Suprapubic skin (tissue), 4 donors: ENCODE results near the gene TPSB2. TPM values are rescaled to one million over a fixed set of nuclear protein-coding genes. Genes with fewer than 3 reads are reported as not detected.

Source experiments
- DNase-seq, 2 donors: peaks; one replicate each; pipeline ENCODE4 v3.0.0-alpha.2; 2019; ENCODE audit warnings: low spot score in 2 of 2
- H3K27ac ChIP-seq: fragments of 200-600 bp; sonication (generic); one replicate; pipeline ENCODE4 v1.5.1; 2019
- H3K27me3 ChIP-seq: fragments of 200-600 bp; sonication (generic); one replicate; pipeline ENCODE4 v1.5.1; 2019
- H3K36me3 ChIP-seq: fragments of 200-600 bp; sonication (generic); one replicate; pipeline ENCODE4 v1.5.1; 2019
- H3K4me1 ChIP-seq: fragments of 200-600 bp; sonication (generic); one replicate; pipeline ENCODE4 v1.5.1; 2019
- H3K4me3 ChIP-seq: fragments of 200-600 bp; sonication (generic); one replicate; pipeline ENCODE4 v1.5.1; 2019; ENCODE audit warnings: mild to moderate bottlenecking
- H3K9me3 ChIP-seq: fragments of 200-600 bp; sonication (generic); one replicate; pipeline ENCODE4 v1.5.1; 2019
- EP300 ChIP-seq: sonication (generic); formaldehyde crosslinking; IDR thresholded peaks from one replicate; pipeline ENCODE4 v1.6.1; 2017; ENCODE audit warnings: antibody characterized with exemption
- POLR2A ChIP-seq, 2 donors: fragments of 450-650 bp; IDR thresholded peaks; one replicate each; pipeline ENCODE4 v1.6.1; 2017; ENCODE audit warnings: antibody characterized with exemption in 2 of 2, mild to moderate bottlenecking in 2 of 2, moderate library complexity in 2 of 2
- POLR2AphosphoS5 ChIP-seq, 3 donors: sonication (generic); formaldehyde crosslinking; IDR thresholded peaks; one replicate each; pipeline ENCODE4 v1.6.1; 2017; ENCODE audit warnings: antibody characterized with exemption in 3 of 3
- WGBS: methylation state at CpG from one replicate; pipeline ENCODE4 v1.1.5; 2018; 5-methylcytosine and 5-hydroxymethylcytosine counted together
- total RNA-seq, 4 donors: library from RNA; depleted of rRNA; stranded (reverse); fragments of >200 nt; gene quantifications; one replicate each; pipeline ENCODE4 v1.1.0, GENCODE V29; 2016
- TF ChIP-seq, protein P1 (sequence below), 2 donors: fragments of 200-600 bp in 1 of 2; fragments of 450-650 bp in 1 of 2; sonication (generic) in 1 of 2; IDR thresholded peaks; one replicate each; pipeline ENCODE4 v1.5.1; 2016 to 2019; ENCODE audit warnings: antibody characterized with exemption in 2 of 2, mild to moderate bottlenecking in 1 of 2, moderate library complexity in 1 of 2

The TPSB2 gene
- total RNA-seq, 4 donors from 2014 or later: 13.0 to 36.9 (median 22.5) TPM

DNA sequence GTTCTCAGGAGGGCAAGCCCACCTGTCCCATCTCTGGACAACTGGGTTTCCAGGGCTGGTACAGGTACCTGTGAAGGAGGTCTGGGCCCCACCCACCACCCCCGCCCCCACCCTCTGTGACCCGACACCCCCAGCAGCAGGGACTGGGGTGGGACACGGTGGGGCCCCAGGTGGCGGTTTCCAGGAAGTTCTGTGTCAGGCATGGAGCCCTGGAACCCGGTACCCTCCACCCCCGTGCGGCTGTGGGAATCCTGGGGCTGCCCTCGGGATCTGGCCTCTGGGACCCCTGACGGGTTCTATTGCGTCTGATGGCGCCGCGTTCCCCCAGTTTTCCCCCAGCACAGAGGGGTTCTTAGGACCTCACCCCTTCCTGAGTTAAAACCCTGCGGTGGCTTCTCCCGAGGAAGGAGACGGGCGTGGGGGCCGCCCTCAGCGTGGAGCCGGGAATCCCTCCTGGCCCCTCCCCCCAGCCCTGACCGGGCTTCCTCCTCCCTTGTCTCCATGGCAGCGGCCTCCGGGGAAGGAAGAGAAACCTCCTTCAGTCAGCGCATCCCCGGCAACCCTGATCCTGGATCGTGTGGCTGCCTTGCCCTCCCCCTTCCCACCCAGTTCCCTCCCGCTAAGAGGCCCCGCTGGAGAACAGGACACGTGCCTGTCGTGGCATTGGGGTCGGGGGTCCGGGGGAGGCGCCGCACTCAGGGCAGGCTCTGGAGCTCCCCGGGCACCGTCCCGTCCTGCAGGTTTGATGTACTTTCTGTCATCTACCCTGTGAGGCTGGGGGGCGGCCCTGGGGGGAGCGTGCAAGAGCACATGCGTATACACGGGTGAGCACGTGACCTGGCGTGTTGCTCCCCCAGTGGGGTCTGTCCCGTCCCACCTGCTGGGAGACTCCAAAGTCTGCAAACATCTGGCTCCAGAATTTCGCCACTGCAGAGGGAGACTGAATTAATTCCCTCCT is 46.8 kb downstream of the TPSB2 start:
- DNase-seq: no peak
- Histone ChIP-seq H3K4me1 (no peaks in the 10 kb centered on the region), H3K36me3 (no peaks in the 10 kb centered on the region), H3K9me3 (no peaks in the 10 kb centered on the region), H3K4me3 (no peak overlapping the region), H3K27me3 (peaks cover 56% of the 10 kb centered on the region), H3K27ac (no peak overlapping the region)
- TF ChIP-seq POLR2A (IDR thresholded peaks at IDR 0.05) (no peak), POLR2AphosphoS5 (IDR thresholded peaks at IDR 0.05) (no peak), EP300 (no peak)
- TF ChIP-seq, protein P1, sequence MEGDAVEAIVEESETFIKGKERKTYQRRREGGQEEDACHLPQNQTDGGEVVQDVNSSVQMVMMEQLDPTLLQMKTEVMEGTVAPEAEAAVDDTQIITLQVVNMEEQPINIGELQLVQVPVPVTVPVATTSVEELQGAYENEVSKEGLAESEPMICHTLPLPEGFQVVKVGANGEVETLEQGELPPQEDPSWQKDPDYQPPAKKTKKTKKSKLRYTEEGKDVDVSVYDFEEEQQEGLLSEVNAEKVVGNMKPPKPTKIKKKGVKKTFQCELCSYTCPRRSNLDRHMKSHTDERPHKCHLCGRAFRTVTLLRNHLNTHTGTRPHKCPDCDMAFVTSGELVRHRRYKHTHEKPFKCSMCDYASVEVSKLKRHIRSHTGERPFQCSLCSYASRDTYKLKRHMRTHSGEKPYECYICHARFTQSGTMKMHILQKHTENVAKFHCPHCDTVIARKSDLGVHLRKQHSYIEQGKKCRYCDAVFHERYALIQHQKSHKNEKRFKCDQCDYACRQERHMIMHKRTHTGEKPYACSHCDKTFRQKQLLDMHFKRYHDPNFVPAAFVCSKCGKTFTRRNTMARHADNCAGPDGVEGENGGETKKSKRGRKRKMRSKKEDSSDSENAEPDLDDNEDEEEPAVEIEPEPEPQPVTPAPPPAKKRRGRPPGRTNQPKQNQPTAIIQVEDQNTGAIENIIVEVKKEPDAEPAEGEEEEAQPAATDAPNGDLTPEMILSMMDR (IDR thresholded peaks at IDR 0.05): no peak
- WGBS: 40% methylated on average over 2 of the region's 45 CpGs

DNA sequence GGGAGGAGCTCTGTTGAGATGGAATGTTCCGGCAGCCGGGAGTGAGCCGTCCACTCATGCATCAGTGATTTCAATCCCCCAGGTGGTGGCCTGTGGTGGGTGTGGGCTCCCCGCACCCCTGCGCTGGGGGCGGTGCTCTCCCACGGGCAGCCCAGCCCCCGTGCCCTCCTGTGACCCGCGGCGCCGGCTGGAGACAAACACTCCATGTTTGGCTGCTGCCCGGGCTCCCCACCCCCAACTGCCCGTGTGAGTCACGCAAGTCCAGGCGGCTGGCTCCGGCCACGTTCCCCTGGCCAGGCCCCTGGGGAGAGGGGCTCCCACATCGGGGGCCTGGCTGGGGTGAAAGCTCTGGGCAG is 47.7 kb downstream of the TPSB2 start:
- no peaks in the 10 kb centered on the region for H3K4me1 ChIP-seq
- no peak overlapping the region for H3K4me3 ChIP-seq
- TF ChIP-seq, protein P1 (IDR thresholded peaks at IDR 0.05): no peak
- TF ChIP-seq POLR2AphosphoS5 (IDR thresholded peaks at IDR 0.05): no peak
- no peak for TF ChIP-seq EP300
- TF ChIP-seq POLR2A (IDR thresholded peaks at IDR 0.05): no peak
- peaks cover 55% of the 10 kb centered on the region for H3K27me3 ChIP-seq
- WGBS: 28% methylated on average over 10 of the region's 19 CpGs
- H3K9me3 ChIP-seq: no peaks in the 10 kb centered on the region
- H3K27ac ChIP-seq: no peak overlapping the region
- no peak for DNase-seq
- no peaks in the 10 kb centered on the region for H3K36me3 ChIP-seq

DNA sequence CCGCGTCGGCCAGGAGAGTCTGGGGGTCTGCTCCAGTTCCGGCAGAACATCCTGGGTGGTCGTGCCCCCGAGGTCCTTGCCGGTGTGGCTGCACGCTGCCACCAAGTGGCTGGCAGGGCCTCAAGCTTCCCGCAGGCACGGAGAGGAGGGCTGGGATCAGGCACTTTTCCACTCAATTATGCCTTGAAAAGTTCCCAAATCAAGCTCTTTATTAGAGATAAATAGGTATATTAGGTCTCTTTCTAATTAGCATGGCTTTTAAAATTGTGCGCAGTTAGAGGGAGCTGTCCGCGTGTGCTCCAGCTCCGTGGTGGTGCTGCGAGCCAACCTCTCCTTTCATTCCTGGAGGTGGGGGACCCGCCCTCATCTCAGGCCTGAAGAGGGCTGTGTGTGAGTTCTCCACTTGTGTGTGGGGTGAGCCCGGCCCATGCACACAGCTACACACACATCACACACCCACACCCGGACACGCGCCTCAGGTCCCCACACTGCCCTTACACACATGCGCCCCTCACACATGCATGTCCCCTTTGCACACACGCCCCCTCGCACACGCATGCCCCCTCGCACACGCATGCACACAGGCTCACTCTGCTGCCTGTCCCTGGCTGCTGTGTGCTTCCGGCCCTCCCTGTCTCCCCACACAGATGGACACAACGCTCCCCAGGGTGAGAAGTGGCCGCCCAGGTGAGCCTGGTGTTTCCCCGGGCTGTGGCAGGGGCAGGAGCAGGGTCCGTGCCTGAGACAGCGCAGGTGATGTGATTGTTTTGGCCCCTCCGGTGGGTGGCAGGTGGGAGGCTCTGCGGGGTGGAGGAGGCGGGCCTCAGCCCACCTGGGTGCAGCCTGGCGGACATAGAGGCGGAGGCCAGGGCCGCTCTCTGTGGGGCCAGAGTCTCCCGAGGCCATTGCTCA is 48.3 kb downstream of the TPSB2 start:
- Histone ChIP-seq H3K4me1 (no peaks in the 10 kb centered on the region), H3K27me3 (peaks cover 59% of the 10 kb centered on the region), H3K9me3 (no peaks in the 10 kb centered on the region), H3K36me3 (no peaks in the 10 kb centered on the region), H3K4me3 (no peak overlapping the region), H3K27ac (no peak overlapping the region)
- DNase-seq: no peak
- 67% methylated on average over 38 of the region's 39 CpGs for WGBS
- TF ChIP-seq POLR2A (IDR thresholded peaks at IDR 0.05) (no peak), EP300 (no peak), POLR2AphosphoS5 (IDR thresholded peaks at IDR 0.05) (no peak)
- TF ChIP-seq, protein P1 (IDR thresholded peaks at IDR 0.05): no peak

DNA sequence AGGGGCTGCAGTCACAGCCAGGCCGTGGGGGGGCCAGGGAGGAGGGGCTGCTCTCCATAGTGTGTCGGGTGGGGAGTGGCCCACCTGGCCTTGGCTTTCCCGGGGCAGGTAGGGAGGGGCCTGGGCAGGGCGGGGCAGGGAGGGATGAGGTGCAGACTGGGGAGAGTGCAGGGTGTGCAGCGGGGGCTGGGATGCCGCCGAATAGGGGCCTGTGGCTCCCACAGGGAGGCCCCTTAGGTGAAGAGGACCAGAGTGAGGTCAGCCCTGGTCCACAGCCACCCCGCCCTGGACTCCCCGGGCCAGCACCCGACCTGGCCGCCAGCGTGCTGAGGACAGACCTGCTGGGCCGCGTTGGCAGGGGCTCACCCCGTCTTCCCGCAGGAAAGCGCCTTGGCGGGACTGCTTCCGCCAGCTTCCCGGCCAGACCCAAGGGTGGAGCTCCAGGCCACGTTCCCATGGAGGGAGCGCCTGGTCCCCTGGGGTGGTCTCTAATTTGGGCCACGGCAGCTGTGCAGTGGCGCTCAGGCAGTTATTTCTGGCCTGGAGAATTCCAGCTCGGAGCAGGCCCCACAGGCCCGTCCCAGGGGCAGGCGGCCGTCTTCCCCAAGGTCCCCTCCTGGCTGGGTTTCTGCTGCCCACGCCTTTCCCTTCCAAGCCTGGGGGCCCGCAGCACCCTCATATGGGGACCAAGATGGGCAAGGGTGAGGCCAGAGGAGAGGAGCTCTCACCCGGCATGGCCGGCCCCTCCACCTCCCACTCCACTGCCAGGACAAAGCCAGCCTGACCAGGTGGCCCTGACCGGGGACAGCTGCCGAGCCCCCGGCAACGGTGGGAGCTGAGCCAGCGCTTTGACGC is 49.2 kb downstream of the TPSB2 start:
- TF ChIP-seq EP300 (no peak), POLR2AphosphoS5 (IDR thresholded peaks at IDR 0.05) (no peak), POLR2A (IDR thresholded peaks at IDR 0.05) (no peak)
- TF ChIP-seq, protein P1 (IDR thresholded peaks at IDR 0.05): no peak
- H3K27ac ChIP-seq: no peak overlapping the region
- DNase-seq: no peak
- no CpG with 5 or more reads among the region's 38 CpGs for WGBS
- no peaks in the 10 kb centered on the region for H3K4me1 ChIP-seq
- H3K36me3 ChIP-seq: no peaks in the 10 kb centered on the region
- H3K4me3 ChIP-seq: no peak overlapping the region
- H3K27me3 ChIP-seq: peaks cover 65% of the 10 kb centered on the region
- no peaks in the 10 kb centered on the region for H3K9me3 ChIP-seq

Other genes starting within 250 kb of the TPSB2 start
- 10 to 100 TPM in 1 of 4 donors, 1 to 10 TPM in 3; 4.0 to 12.2 (median 7.3) TPM for gene SOX8, start 248.4 kb downstream of the TPSB2 start, total RNA-seq
- 1 to 10 TPM in 1 of 4 donors, not detected in 3; 1.5 TPM for gene SSTR5, start 157.4 kb downstream of the TPSB2 start, total RNA-seq
- gene C1QTNF8, start 133.9 kb downstream of the TPSB2 start, total RNA-seq: not detected
- 100 to 1,000 TPM in 1 of 4 donors, 10 to 100 TPM in 3; 19.4 to 167 (median 38.4) TPM for gene CACNA1H, start 77.1 kb downstream of the TPSB2 start, total RNA-seq
- 1 to 10 TPM in 1 of 4 donors, not detected in 3; 1.6 TPM for gene TPSG1, start 4.9 kb downstream of the TPSB2 start, total RNA-seq
- 10 to 100 TPM in 3 of 4 donors, 1 to 10 TPM in 1; 6.0 to 36.8 (median 16.5) TPM for gene TPSAB1, start 10.5 kb upstream of the TPSB2 start, total RNA-seq
- 10 to 100 TPM in 1 of 4 donors, under 1 TPM in 2, not detected in 1; 0.38 to 11.6 (median 0.83) TPM for gene TPSD1, start 25.9 kb upstream of the TPSB2 start, total RNA-seq
- 100 to 1,000 TPM in 3 of 4 donors, 10 to 100 TPM in 1; 72.0 to 165 (median 107) TPM for gene UBE2I, start 79.5 kb upstream of the TPSB2 start, total RNA-seq
- gene BAIAP3, start 103.5 kb upstream of the TPSB2 start, total RNA-seq: 1 to 10 TPM in 3 of 4 donors, under 1 TPM in 1; 0.87 to 6.2 (median 2.5) TPM
- 10 to 100 TPM; 48.5 to 70.2 (median 62.1) TPM for gene TSR3, start 121.7 kb upstream of the TPSB2 start, total RNA-seq
- 10 to 100 TPM; 53.7 to 84.0 (median 69.5) TPM for gene GNPTG, start 121.7 kb upstream of the TPSB2 start, total RNA-seq
- 10 to 100 TPM; 13.0 to 81.0 (median 33.4) TPM for gene UNKL, start 184.5 kb upstream of the TPSB2 start, total RNA-seq
- gene UQCC4, start 190.6 kb upstream of the TPSB2 start, total RNA-seq: 10 to 100 TPM; 13.1 to 41.0 (median 29.3) TPM
- gene PERCC1, start 200.9 kb upstream of the TPSB2 start, total RNA-seq: 1 to 10 TPM in 1 of 4 donors, not detected in 3; 1.3 TPM
- 1 to 10 TPM in 1 of 4 donors, under 1 TPM in 2, not detected in 1; 0.34 to 3.5 (median 0.39) TPM for gene CCDC154, start 214.4 kb upstream of the TPSB2 start, total RNA-seq
- 100 to 1,000 TPM in 2 of 4 donors, 10 to 100 TPM in 2; 61.1 to 134 (median 100) TPM for gene CLCN7, start 244.8 kb upstream of the TPSB2 start, total RNA-seq